Neural cell (in vitro differentiated cells): ENCODE results near the gene DPP7. TPM values are rescaled to one million over a fixed set of nuclear protein-coding genes. Genes with fewer than 3 reads are reported as not detected.
A peak's percentile ranks its signal among the peaks of the same experiment; 100 is the strongest.

ENCODE experiments used
- H2AFZ ChIP-seq: fragments of 200-600, 300-800 bp; sonication (generic), shearing (Covaris generic); 2 replicates; pipeline ENCODE4 v1.6.0; 2014; ENCODE audit warnings: low read depth, mild to moderate bottlenecking, antibody characterized with exemption, low read length, moderate library complexity
- H3F3A ChIP-seq: fragments of 200-600 bp; shearing (Covaris generic); 2 replicates; pipeline ENCODE4 v1.6.1; 2016; ENCODE audit warnings: mild to moderate bottlenecking, moderate library complexity, mixed read lengths, antibody characterized with exemption, low read length; ENCODE audit not compliant: insufficient read depth, poor library complexity, severe bottlenecking
- H3K27ac ChIP-seq: fragments of 200-600, 300-800 bp; sonication (generic), shearing (Covaris generic); 2 replicates; pipeline ENCODE4 v1.5.1; 2014; ENCODE audit warnings: mild to moderate bottlenecking, low read length, moderate library complexity
- H3K27me3 ChIP-seq: fragments of 300-800, 200-600 bp; sonication (generic), shearing (Covaris generic); 2 replicates; pipeline ENCODE4 v1.6.0; 2014; ENCODE audit warnings: mild to moderate bottlenecking, low read depth, low read length, moderate library complexity; ENCODE audit not compliant: insufficient read depth
- H3K36me3 ChIP-seq: fragments of 300-800, 200-600 bp; sonication (generic), shearing (Covaris generic); 2 replicates; pipeline ENCODE4 v1.5.1; 2014; ENCODE audit warnings: mild to moderate bottlenecking, antibody characterized with exemption, low read length, moderate library complexity; ENCODE audit not compliant: insufficient read depth
- H3K4me2 ChIP-seq: fragments of 300-800, 200-600 bp; sonication (generic), shearing (Covaris generic); 2 replicates; pipeline ENCODE4 v1.6.0; 2014; ENCODE audit warnings: mild to moderate bottlenecking, low read length
- H3K4me3 ChIP-seq: fragments of 300-800, 200-600 bp; sonication (generic), shearing (Covaris generic); 2 replicates; pipeline ENCODE4 v1.5.1; 2014; ENCODE audit warnings: mild to moderate bottlenecking, low read length, moderate library complexity
- H3K79me2 ChIP-seq: fragments of 200-600 bp; shearing (Covaris generic); replicated peaks from 2 replicates; pipeline ENCODE4 v1.6.0; 2014; ENCODE audit warnings: mild to moderate bottlenecking, low read length, moderate library complexity; ENCODE audit not compliant: insufficient read depth
- H3K9ac ChIP-seq: fragments of 300-800, 200-600 bp; sonication (generic), shearing (Covaris generic); 2 replicates; pipeline ENCODE4 v1.6.1; 2016; ENCODE audit warnings: mild to moderate bottlenecking, low read length, mixed read lengths
- H3K9me2 ChIP-seq: fragments of 200-600 bp; shearing (Covaris generic); 2 replicates; pipeline ENCODE4 v1.6.1; 2016; ENCODE audit warnings: mild to moderate bottlenecking, low read length, mixed read lengths; ENCODE audit not compliant: insufficient read depth
- H3K9me3 ChIP-seq: fragments of 200-600, 300-800 bp; sonication (generic), shearing (Covaris generic); 2 replicates; pipeline ENCODE4 v1.6.1; 2016; ENCODE audit warnings: mild to moderate bottlenecking, mixed run types, low read length, moderate library complexity, mixed read lengths
- H4K20me1 ChIP-seq: fragments of 200-600 bp; shearing (Covaris generic); 2 replicates; pipeline ENCODE4 v1.6.1; 2016; ENCODE audit warnings: mild to moderate bottlenecking, mixed run types; ENCODE audit not compliant: insufficient read depth
- EP300 ChIP-seq: fragments of 450-650 bp; conservative IDR thresholded peaks from 2 replicates; pipeline ENCODE4 v1.6.1; 2014; ENCODE audit warnings: antibody characterized with exemption, mild to moderate bottlenecking, moderate library complexity; ENCODE audit not compliant: poor library complexity, severe bottlenecking
- EZH2 ChIP-seq: fragments of 200-600, 300-800 bp; shearing (Covaris generic), sonication (generic); IDR thresholded peaks from 2 replicates; pipeline ENCODE4 v1.6.1; 2014; ENCODE audit warnings: antibody characterized with exemption, low read length, borderline replicate concordance, mild to moderate bottlenecking; ENCODE audit not compliant: insufficient read depth, poor library complexity, severe bottlenecking
- MXI1 ChIP-seq: fragments of 450-650 bp; conservative IDR thresholded peaks from 2 replicates; pipeline ENCODE4 v1.6.1; 2014; ENCODE audit warnings: antibody characterized with exemption, mild to moderate bottlenecking; ENCODE audit not compliant: poor library complexity, severe bottlenecking
- POLR2AphosphoS5 ChIP-seq: IDR thresholded peaks from 2 replicates; pipeline ENCODE4 v1.6.1; 2012
- RAD21 ChIP-seq: fragments of 450-650 bp; conservative IDR thresholded peaks from 2 replicates; pipeline ENCODE4 v1.6.1; 2014; ENCODE audit warnings: antibody characterized with exemption, mild to moderate bottlenecking, moderate library complexity
- SMC3 ChIP-seq: fragments of 450-650 bp; conservative IDR thresholded peaks from 2 replicates; pipeline ENCODE4 v1.6.1; 2014; ENCODE audit warnings: antibody characterized with exemption, mild to moderate bottlenecking, moderate library complexity; ENCODE audit not compliant: poor library complexity
- TAF1 ChIP-seq: IDR thresholded peaks from 2 replicates; pipeline ENCODE4 v1.6.1; 2012; ENCODE audit warnings: low read depth
- polyA plus RNA-seq: library from polyadenylated mRNA; depleted of rRNA; stranded (reverse); fragments of >200 nt; gene quantifications from 2 replicates; pipeline ENCODE4 v1.2.3, GENCODE V29; 2014
- TF ChIP-seq, protein P1 (sequence below): IDR thresholded peaks from 2 replicates; pipeline ENCODE4 v1.6.1; 2012; ENCODE audit warnings: borderline replicate concordance
- TF ChIP-seq, protein P2 (sequence below): fragments of 450-650 bp; IDR thresholded peaks from 2 replicates; pipeline ENCODE4 v1.5.1; 2014; ENCODE audit warnings: antibody characterized with exemption, mild to moderate bottlenecking, moderate library complexity; ENCODE audit not compliant: poor library complexity, severe bottlenecking

Gene DPP7
- polyA plus RNA-seq, 1 donor from 2014 or later: 23.3 TPM

DNA sequence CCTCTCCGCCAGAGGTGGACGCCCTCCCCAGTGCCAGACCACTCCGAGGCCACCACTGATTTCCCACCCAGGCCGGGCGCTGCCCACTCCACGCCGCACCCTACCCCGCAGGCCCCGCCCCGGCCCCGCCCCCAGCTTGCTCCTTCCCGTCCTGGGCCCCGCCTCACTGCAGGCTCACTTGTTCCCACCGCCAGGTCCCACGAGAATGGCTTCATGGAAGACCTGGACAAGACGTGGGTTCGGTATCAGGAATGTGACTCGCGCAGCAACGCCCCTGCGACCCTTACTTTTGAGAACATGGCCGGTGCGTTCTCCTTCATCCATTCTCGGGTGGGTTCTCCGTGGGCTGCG is 48.8 kb upstream of the DPP7 start:
- H3K9ac ChIP-seq: no peak overlapping the region
- peak overlapping the region; percentile 44 for H3K4me3 ChIP-seq
- no peak overlapping the region for H3K4me2 ChIP-seq
- no peaks in the 10 kb centered on the region for H3K9me3 ChIP-seq
- H3K36me3 ChIP-seq: no peaks in the 10 kb centered on the region
- no peaks in the 10 kb centered on the region for H3K9me2 ChIP-seq
- no peak overlapping the region for H2AFZ ChIP-seq
- TF ChIP-seq SMC3: no peak
- TF ChIP-seq MXI1: no peak
- no peak for TF ChIP-seq TAF1
- no peak for TF ChIP-seq EP300
- no peaks in the 10 kb centered on the region for H3K79me2 ChIP-seq
- peaks cover 84% of the 10 kb centered on the region for H3K27me3 ChIP-seq
- no peaks in the 10 kb centered on the region for H3F3A ChIP-seq
- no peaks in the 10 kb centered on the region for H4K20me1 ChIP-seq
- H3K27ac ChIP-seq: no peak overlapping the region

- no peaks in the 10 kb centered on the region for H4K20me1 ChIP-seq
- no peak overlapping the region for H3K27ac ChIP-seq
- peaks cover 84% of the 10 kb centered on the region for H3K27me3 ChIP-seq
- H3K4me2 ChIP-seq: no peak overlapping the region
- H3F3A ChIP-seq: no peaks in the 10 kb centered on the region
- TF ChIP-seq SMC3 (peak; percentile 47), MXI1 (no peak), POLR2AphosphoS5 (no peak), EP300 (no peak), RAD21 (peak; percentile 39), TAF1 (no peak), EZH2 (no peak)
- TF ChIP-seq, protein P1, sequence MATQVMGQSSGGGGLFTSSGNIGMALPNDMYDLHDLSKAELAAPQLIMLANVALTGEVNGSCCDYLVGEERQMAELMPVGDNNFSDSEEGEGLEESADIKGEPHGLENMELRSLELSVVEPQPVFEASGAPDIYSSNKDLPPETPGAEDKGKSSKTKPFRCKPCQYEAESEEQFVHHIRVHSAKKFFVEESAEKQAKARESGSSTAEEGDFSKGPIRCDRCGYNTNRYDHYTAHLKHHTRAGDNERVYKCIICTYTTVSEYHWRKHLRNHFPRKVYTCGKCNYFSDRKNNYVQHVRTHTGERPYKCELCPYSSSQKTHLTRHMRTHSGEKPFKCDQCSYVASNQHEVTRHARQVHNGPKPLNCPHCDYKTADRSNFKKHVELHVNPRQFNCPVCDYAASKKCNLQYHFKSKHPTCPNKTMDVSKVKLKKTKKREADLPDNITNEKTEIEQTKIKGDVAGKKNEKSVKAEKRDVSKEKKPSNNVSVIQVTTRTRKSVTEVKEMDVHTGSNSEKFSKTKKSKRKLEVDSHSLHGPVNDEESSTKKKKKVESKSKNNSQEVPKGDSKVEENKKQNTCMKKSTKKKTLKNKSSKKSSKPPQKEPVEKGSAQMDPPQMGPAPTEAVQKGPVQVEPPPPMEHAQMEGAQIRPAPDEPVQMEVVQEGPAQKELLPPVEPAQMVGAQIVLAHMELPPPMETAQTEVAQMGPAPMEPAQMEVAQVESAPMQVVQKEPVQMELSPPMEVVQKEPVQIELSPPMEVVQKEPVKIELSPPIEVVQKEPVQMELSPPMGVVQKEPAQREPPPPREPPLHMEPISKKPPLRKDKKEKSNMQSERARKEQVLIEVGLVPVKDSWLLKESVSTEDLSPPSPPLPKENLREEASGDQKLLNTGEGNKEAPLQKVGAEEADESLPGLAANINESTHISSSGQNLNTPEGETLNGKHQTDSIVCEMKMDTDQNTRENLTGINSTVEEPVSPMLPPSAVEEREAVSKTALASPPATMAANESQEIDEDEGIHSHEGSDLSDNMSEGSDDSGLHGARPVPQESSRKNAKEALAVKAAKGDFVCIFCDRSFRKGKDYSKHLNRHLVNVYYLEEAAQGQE: no peak
- TF ChIP-seq, protein P2, sequence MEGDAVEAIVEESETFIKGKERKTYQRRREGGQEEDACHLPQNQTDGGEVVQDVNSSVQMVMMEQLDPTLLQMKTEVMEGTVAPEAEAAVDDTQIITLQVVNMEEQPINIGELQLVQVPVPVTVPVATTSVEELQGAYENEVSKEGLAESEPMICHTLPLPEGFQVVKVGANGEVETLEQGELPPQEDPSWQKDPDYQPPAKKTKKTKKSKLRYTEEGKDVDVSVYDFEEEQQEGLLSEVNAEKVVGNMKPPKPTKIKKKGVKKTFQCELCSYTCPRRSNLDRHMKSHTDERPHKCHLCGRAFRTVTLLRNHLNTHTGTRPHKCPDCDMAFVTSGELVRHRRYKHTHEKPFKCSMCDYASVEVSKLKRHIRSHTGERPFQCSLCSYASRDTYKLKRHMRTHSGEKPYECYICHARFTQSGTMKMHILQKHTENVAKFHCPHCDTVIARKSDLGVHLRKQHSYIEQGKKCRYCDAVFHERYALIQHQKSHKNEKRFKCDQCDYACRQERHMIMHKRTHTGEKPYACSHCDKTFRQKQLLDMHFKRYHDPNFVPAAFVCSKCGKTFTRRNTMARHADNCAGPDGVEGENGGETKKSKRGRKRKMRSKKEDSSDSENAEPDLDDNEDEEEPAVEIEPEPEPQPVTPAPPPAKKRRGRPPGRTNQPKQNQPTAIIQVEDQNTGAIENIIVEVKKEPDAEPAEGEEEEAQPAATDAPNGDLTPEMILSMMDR: peak; percentile 50
- no peaks in the 10 kb centered on the region for H3K9me3 ChIP-seq
- no peak overlapping the region for H2AFZ ChIP-seq
- no peaks in the 10 kb centered on the region for H3K79me2 ChIP-seq
- no peak overlapping the region for H3K9ac ChIP-seq
- no peaks in the 10 kb centered on the region for H3K9me2 ChIP-seq
- H3K36me3 ChIP-seq: no peaks in the 10 kb centered on the region
- H3K4me3 ChIP-seq: peak overlapping the region; percentile 44
Measured at GRCh38 chr9:137162505-137163364, 48.2 kb upstream of the DPP7 start.
